SHP77 (cell line): ENCODE data around the gene PPIP5K1.

Source experiments
- DNase-seq, 2 experiments: peaks; one replicate each; lab custom pipeline; 2025; lab: John Stamatoyannopoulos, UW

PPIP5K1 gene

GRCh38 chr15:43488790-43489189 is 101.2 kb downstream of the PPIP5K1 start:
- DNase-seq, result no peak

GRCh38 chr15:43487271-43487895 is 102.6 kb downstream of the PPIP5K1 start:
- no peak for DNase-seq

GRCh38 chr15:43484455-43484854 is 105.6 kb downstream of the PPIP5K1 start:
- DNase-seq, result no peak
